ENCODE data around the gene C5orf58. TPM values are rescaled to one million over a fixed set of nuclear protein-coding genes. Genes with fewer than 3 reads are reported as not detected.
A peak's percentile ranks its signal among the peaks of the same experiment; 100 is the strongest.

The C5orf58 gene
- total and polyA plus RNA-seq, 12 donors, result 0.39 to 0.80 TPM; not detected in 10

GRCh38 chr5:170226129-170226615, 6.6 kb upstream of the C5orf58 start:
- H3K9me3 ChIP-seq (replicated peaks in 1 of 3), result no peaks in the 10 kb centered on the region
- intact Hi-C loops (cut with DNase I), result no loop called here
- no peaks in the 10 kb centered on the region for H3K36me3 ChIP-seq (replicated peaks in 1 of 2)
- no peaks in the 10 kb centered on the region for H3K4me1 ChIP-seq (replicated peaks in 1 of 2)
- H3K27me3 ChIP-seq, result no peaks in the 10 kb centered on the region
- TF ChIP-seq CTCF (IDR thresholded peaks at IDR 0.05) (no peak), POLR2A (IDR thresholded peaks at IDR 0.05) (no peak)
- H3K4me3 ChIP-seq, result no peak overlapping the region
- peak overlapping the region in 1 of 5 donors; percentile 56 for H3K27ac ChIP-seq
- no peak for DNase-seq
- WGBS, 4 donors, result 75 to 85% (median 81%) methylated on average over 9 of the region's 9 CpGs

- TF ChIP-seq POLR2A (IDR thresholded peaks at IDR 0.05), result no peak
- TF ChIP-seq CTCF (IDR thresholded peaks at IDR 0.05), result no peak
- intact Hi-C loops (cut with DNase I), result no loop called here
- no peaks in the 10 kb centered on the region for H3K4me1 ChIP-seq (replicated peaks in 1 of 2)
- WGBS, 4 donors, result 50 to 57% (median 55%) methylated on average over 2 of the region's 2 CpGs
- H3K27me3 ChIP-seq, result no peaks in the 10 kb centered on the region
- H3K9me3 ChIP-seq (replicated peaks in 1 of 3), result no peaks in the 10 kb centered on the region
- peak overlapping the region in 2 of 5 donors; percentile 49 to 56 for H3K27ac ChIP-seq
- DNase-seq, result peak in 1 of 7 donors; percentile 15
- no peak overlapping the region for H3K4me3 ChIP-seq
- no peaks in the 10 kb centered on the region for H3K36me3 ChIP-seq (replicated peaks in 1 of 2)
Observed at GRCh38 chr5:170226661-170227060, 6.1 kb upstream of the C5orf58 start.

GRCh38 chr5:170228762-170229435, 3.9 kb upstream of the C5orf58 start:
- WGBS, 4 donors, result 70 to 75% (median 72%) methylated on average over 6 of the region's 6 CpGs
- Histone ChIP-seq H3K9me3 (replicated peaks in 1 of 3) (no peaks in the 10 kb centered on the region), H3K36me3 (replicated peaks in 1 of 2) (no peaks in the 10 kb centered on the region), H3K4me3 (no peak overlapping the region), H3K27ac (no peak overlapping the region), H3K4me1 (replicated peaks in 1 of 2) (no peaks in the 10 kb centered on the region), H3K27me3 (no peaks in the 10 kb centered on the region)
- TF ChIP-seq POLR2A (IDR thresholded peaks at IDR 0.05), result no peak
- TF ChIP-seq CTCF (IDR thresholded peaks at IDR 0.05), result no peak
- DNase-seq, result no peak
- intact Hi-C loops (cut with DNase I), result loop anchor here in 1 of 2 donors (2.0 kb wide), 1 partner anchor 192 kb away; no protein-coding TSS in a partner anchor

- H3K4me3 ChIP-seq, result no peak overlapping the region
- no peaks in the 10 kb centered on the region for H3K36me3 ChIP-seq (replicated peaks in 1 of 2)
- H3K9me3 ChIP-seq (replicated peaks in 1 of 3), result no peaks in the 10 kb centered on the region
- intact Hi-C loops (cut with DNase I), result no loop called here
- 91 to 96% (median 95%) methylated on average over 3 to 18 of the region's 18 CpGs for WGBS, 4 donors
- no peak for TF ChIP-seq POLR2A (IDR thresholded peaks at IDR 0.05)
- H3K27me3 ChIP-seq, result no peaks in the 10 kb centered on the region
- no peak overlapping the region for H3K27ac ChIP-seq
- no peak for DNase-seq
- H3K4me1 ChIP-seq (replicated peaks in 1 of 2), result no peaks in the 10 kb centered on the region
Observed at GRCh38 chr5:170233358-170233892, 640 bp downstream of the C5orf58 start.

All from adrenal gland (tissue), 12 donors.